ENCODE data around the gene CFAP45. TPM values are rescaled to one million over a fixed set of nuclear protein-coding genes. Genes with fewer than 3 reads are reported as not detected.

Gene CFAP45
- total RNA-seq, 4 donors from 2014 or later: 0.56 to 0.94 TPM; not detected in 2

DNA sequence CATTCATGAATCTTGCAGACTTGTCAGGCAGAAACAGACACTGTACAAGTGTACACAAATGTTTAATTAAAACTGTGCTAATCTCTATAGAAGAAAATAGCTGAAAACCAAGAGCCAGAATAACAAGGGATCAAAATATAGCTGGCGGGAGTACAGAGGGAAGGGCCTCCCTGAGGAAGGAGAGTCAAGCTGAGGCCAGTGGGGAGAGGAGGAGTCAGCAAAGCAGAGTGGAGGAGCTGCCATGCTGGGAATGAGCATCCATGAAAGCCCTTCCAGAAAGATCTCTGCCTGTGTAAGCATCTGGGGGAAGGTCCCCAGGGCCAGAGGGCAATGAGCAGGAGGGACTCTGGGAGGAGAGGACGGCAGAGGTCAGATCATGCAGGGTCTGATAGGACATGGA is 58.2 kb downstream of the CFAP45 start:
- no peak for TF ChIP-seq POLR2A (IDR thresholded peaks at IDR 0.05)
- TF ChIP-seq, protein P1, sequence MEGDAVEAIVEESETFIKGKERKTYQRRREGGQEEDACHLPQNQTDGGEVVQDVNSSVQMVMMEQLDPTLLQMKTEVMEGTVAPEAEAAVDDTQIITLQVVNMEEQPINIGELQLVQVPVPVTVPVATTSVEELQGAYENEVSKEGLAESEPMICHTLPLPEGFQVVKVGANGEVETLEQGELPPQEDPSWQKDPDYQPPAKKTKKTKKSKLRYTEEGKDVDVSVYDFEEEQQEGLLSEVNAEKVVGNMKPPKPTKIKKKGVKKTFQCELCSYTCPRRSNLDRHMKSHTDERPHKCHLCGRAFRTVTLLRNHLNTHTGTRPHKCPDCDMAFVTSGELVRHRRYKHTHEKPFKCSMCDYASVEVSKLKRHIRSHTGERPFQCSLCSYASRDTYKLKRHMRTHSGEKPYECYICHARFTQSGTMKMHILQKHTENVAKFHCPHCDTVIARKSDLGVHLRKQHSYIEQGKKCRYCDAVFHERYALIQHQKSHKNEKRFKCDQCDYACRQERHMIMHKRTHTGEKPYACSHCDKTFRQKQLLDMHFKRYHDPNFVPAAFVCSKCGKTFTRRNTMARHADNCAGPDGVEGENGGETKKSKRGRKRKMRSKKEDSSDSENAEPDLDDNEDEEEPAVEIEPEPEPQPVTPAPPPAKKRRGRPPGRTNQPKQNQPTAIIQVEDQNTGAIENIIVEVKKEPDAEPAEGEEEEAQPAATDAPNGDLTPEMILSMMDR (IDR thresholded peaks at IDR 0.05): no peak
- no peaks in the 10 kb centered on the region for H3K36me3 ChIP-seq
- no peaks in the 10 kb centered on the region for H3K27me3 ChIP-seq
- no peak for DNase-seq
- H3K4me3 ChIP-seq (replicated peaks in 1 of 3): no peak overlapping the region
- H3K27ac ChIP-seq: no peak overlapping the region
- WGBS, 2 donors: 78 to 79% methylated on average over 2 of the region's 2 CpGs
- intact Hi-C loops (cut with DNase I): no loop called here
- H3K9me3 ChIP-seq: no peaks in the 10 kb centered on the region
- H3K4me1 ChIP-seq: no peaks in the 10 kb centered on the region

GRCh38 chr1:159839116-159839849 is 60.7 kb downstream of the CFAP45 start:
- intact Hi-C loops (cut with DNase I): no loop called here
- no peak overlapping the region for H3K27ac ChIP-seq
- no peaks in the 10 kb centered on the region for H3K36me3 ChIP-seq
- TF ChIP-seq, protein P1 (IDR thresholded peaks at IDR 0.05): no peak
- no peak for TF ChIP-seq POLR2A (IDR thresholded peaks at IDR 0.05)
- H3K9me3 ChIP-seq: no peaks in the 10 kb centered on the region
- no peaks in the 10 kb centered on the region for H3K4me1 ChIP-seq
- 89 to 95% methylated on average over 5 of the region's 5 CpGs for WGBS, 2 donors
- H3K4me3 ChIP-seq (replicated peaks in 1 of 3): no peak overlapping the region
- no peak for DNase-seq
- H3K27me3 ChIP-seq: no peaks in the 10 kb centered on the region

GRCh38 chr1:159838715-159839114 is 61.2 kb downstream of the CFAP45 start:
- no peak overlapping the region for H3K4me3 ChIP-seq (replicated peaks in 1 of 3)
- intact Hi-C loops (cut with DNase I): no loop called here
- DNase-seq: no peak
- no peaks in the 10 kb centered on the region for H3K27me3 ChIP-seq
- H3K4me1 ChIP-seq: no peaks in the 10 kb centered on the region
- H3K36me3 ChIP-seq: no peaks in the 10 kb centered on the region
- no peak overlapping the region for H3K27ac ChIP-seq
- H3K9me3 ChIP-seq: no peaks in the 10 kb centered on the region
- 87 to 96% methylated on average over 1 of the region's 1 CpG for WGBS, 2 donors
- TF ChIP-seq, protein P1 (IDR thresholded peaks at IDR 0.05): no peak
- no peak for TF ChIP-seq POLR2A (IDR thresholded peaks at IDR 0.05)

DNA sequence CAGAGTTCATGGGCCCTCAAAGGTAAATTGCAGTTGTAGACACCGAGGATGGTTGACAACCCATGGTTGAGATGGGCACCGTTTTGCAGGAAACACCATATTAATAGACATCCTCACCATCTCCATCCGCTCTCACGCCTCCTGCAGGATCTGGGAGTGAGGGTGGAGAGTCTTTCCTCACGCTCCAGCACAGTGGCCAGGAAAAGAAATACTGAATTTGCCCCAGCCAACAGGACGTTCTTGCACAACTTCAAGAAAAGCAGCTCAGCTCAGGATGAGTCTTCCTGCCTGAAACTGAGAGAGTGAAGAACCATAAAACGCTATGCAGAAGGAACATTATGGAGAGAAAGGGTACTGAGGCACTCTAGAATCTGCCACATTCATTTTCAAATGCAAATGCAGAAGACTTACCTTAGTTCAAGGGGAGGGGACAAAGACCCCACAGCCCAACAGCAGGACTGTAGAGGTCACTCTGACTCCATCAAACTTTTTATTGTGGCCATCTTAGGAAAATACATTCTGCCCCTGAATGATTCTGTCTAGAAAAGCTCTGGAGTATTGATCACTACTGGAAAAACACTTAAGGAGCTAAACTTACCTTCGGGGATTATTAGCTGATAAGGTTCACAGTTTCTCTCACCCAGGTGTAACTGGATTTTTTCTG is 64.0 kb downstream of the CFAP45 start:
- DNase-seq: no peak
- WGBS, 2 donors: 82 to 86% methylated on average over 8 of the region's 8 CpGs

More for the DNA sequence above, 64.0 kb downstream of the CFAP45 start:
- H3K27ac ChIP-seq: no peak overlapping the region
- no peaks in the 10 kb centered on the region for H3K36me3 ChIP-seq
- TF ChIP-seq, protein P1 (IDR thresholded peaks at IDR 0.05): no peak
- TF ChIP-seq POLR2A (IDR thresholded peaks at IDR 0.05): no peak
- H3K4me3 ChIP-seq (replicated peaks in 1 of 3): no peak overlapping the region
- no peaks in the 10 kb centered on the region for H3K9me3 ChIP-seq
- no peaks in the 10 kb centered on the region for H3K4me1 ChIP-seq
- H3K27me3 ChIP-seq: no peaks in the 10 kb centered on the region
- intact Hi-C loops (cut with DNase I): no loop called here

All from thyroid gland (tissue), 4 donors.